Measurements from ENCODE around the gene DOCK1.

DOCK1 gene

GRCh38 chr10:127429601-127430312 is 524.5 kb downstream of the DOCK1 start:
- TF ChIP-seq CTCF (IDR thresholded peaks at IDR 0.05), result no peak
- Histone ChIP-seq H3K27me3 (no peaks in the 10 kb centered on the region), H3K36me3 (no peaks in the 10 kb centered on the region), H3K27ac (no peak overlapping the region), H3K4me3 (ENCODE audit: low read depth in 1 of 2, low read length in 1 of 2) (no peak overlapping the region), H3K4me1 (ENCODE audit: control insufficient read depth in 1 of 2, insufficient read depth in 1 of 2, low read depth in 1 of 2, low read length in 1 of 2) (peaks cover 22 to 33% of the 10 kb centered on the region in 2 experiments), H3K9me3 (no peaks in the 10 kb centered on the region)

- H3K27ac ChIP-seq, result peak overlapping the region; percentile 41
- no peaks in the 10 kb centered on the region for H3K36me3 ChIP-seq
- H3K9me3 ChIP-seq, result no peaks in the 10 kb centered on the region
- peaks cover 22 to 33% of the 10 kb centered on the region in 2 experiments for H3K4me1 ChIP-seq (ENCODE audit: control insufficient read depth in 1 of 2, insufficient read depth in 1 of 2, low read depth in 1 of 2, low read length in 1 of 2)
- H3K27me3 ChIP-seq, result no peaks in the 10 kb centered on the region
- no peak overlapping the region for H3K4me3 ChIP-seq (ENCODE audit: low read depth in 1 of 2, low read length in 1 of 2)
- TF ChIP-seq CTCF (IDR thresholded peaks at IDR 0.05), result no peak
Measured at GRCh38 chr10:127431525-127431924, 526.3 kb downstream of the DOCK1 start.

GRCh38 chr10:127434006-127434405 is 528.8 kb downstream of the DOCK1 start:
- H3K27ac ChIP-seq, result no peak overlapping the region
- H3K27me3 ChIP-seq, result no peaks in the 10 kb centered on the region
- H3K36me3 ChIP-seq, result no peaks in the 10 kb centered on the region
- no peak for TF ChIP-seq CTCF (IDR thresholded peaks at IDR 0.05)
- H3K4me3 ChIP-seq (ENCODE audit: low read depth in 1 of 2, low read length in 1 of 2), result no peak overlapping the region
- H3K9me3 ChIP-seq, result no peaks in the 10 kb centered on the region
- peaks cover 16 to 21% of the 10 kb centered on the region in 2 experiments for H3K4me1 ChIP-seq (ENCODE audit: control insufficient read depth in 1 of 2, insufficient read depth in 1 of 2, low read depth in 1 of 2, low read length in 1 of 2)

- Histone ChIP-seq H3K27ac (no peak overlapping the region), H3K9me3 (no peaks in the 10 kb centered on the region)
- TF ChIP-seq CTCF (IDR thresholded peaks at IDR 0.05), result no peak
Measured at GRCh38 chr10:127435246-127435645, 530.0 kb downstream of the DOCK1 start.

GRCh38 chr10:127440371-127440770 is 535.1 kb downstream of the DOCK1 start:
- Histone ChIP-seq H3K27ac (no peak overlapping the region), H3K9me3 (no peaks in the 10 kb centered on the region), H3K4me3 (ENCODE audit: low read depth in 1 of 2, low read length in 1 of 2) (no peak overlapping the region), H3K36me3 (no peaks in the 10 kb centered on the region), H3K27me3 (no peaks in the 10 kb centered on the region), H3K4me1 (ENCODE audit: control insufficient read depth in 1 of 2, insufficient read depth in 1 of 2, low read depth in 1 of 2, low read length in 1 of 2) (no peaks in the 10 kb centered on the region)
- TF ChIP-seq CTCF (IDR thresholded peaks at IDR 0.05), result no peak

More at GRCh38 chr10:127435246-127435645, 530.0 kb downstream of the DOCK1 start:
- H3K4me1 ChIP-seq (ENCODE audit: control insufficient read depth in 1 of 2, insufficient read depth in 1 of 2, low read depth in 1 of 2, low read length in 1 of 2), result peaks cover 16 to 21% of the 10 kb centered on the region in 2 experiments
- no peaks in the 10 kb centered on the region for H3K27me3 ChIP-seq
- no peak overlapping the region for H3K4me3 ChIP-seq (ENCODE audit: low read depth in 1 of 2, low read length in 1 of 2)
- no peaks in the 10 kb centered on the region for H3K36me3 ChIP-seq
